SK-N-SH treated with all-trans-retinoic acid at 6 μM for 48 hours (cell line): ENCODE data around the gene GRM5.
"Not testable (repeated sequence)": the region's sequence is repeated elsewhere in the genome, so short reads cannot be mapped to it uniquely, and the experiment has no call there.

Source experiments
- ARNTL ChIP-seq: fragments of 450-650 bp; formaldehyde crosslinking; IDR thresholded peaks from 2 replicates; pipeline ENCODE4 v1.5.0; 2020; ENCODE audit warnings: low read depth, mild to moderate bottlenecking, moderate library complexity, borderline replicate concordance
- ISL1 ChIP-seq: fragments of 250-450 bp; sonication (Bioruptor Pico); IDR thresholded peaks from 2 replicates; pipeline ENCODE4 v2.1.2; 2022; ENCODE audit warnings: mild to moderate bottlenecking, moderate library complexity
- RARB ChIP-seq: fragments of 250-450 bp; sonication (Bioruptor Pico); IDR thresholded peaks from 2 replicates; pipeline ENCODE4 v1.8.0; 2021; ENCODE audit warnings: mild to moderate bottlenecking, moderate library complexity
- ZC3H10 ChIP-seq: fragments of 250-450 bp; sonication (Bioruptor Pico); IDR thresholded peaks from 2 replicates; pipeline ENCODE4 v1.5.1; 2021; ENCODE audit warnings: mild to moderate bottlenecking, moderate library complexity
- ZFP3 ChIP-seq: fragments of 250-450 bp; sonication (Bioruptor Pico); IDR thresholded peaks from 2 replicates; pipeline ENCODE4 v1.5.0; 2020; ENCODE audit warnings: mild to moderate bottlenecking, moderate library complexity
- ZNF565 ChIP-seq: fragments of 450-650 bp; formaldehyde crosslinking; conservative IDR thresholded peaks from 2 replicates; pipeline ENCODE4 v1.5.0; 2020; ENCODE audit warnings: low read depth, mild to moderate bottlenecking, moderate library complexity
- TF ChIP-seq, protein P1 (sequence below): fragments of 250-450 bp; sonication (Bioruptor Pico); IDR thresholded peaks from 2 replicates; pipeline ENCODE4 v1.5.1; 2021; ENCODE audit warnings: mild to moderate bottlenecking, moderate library complexity

DNA sequence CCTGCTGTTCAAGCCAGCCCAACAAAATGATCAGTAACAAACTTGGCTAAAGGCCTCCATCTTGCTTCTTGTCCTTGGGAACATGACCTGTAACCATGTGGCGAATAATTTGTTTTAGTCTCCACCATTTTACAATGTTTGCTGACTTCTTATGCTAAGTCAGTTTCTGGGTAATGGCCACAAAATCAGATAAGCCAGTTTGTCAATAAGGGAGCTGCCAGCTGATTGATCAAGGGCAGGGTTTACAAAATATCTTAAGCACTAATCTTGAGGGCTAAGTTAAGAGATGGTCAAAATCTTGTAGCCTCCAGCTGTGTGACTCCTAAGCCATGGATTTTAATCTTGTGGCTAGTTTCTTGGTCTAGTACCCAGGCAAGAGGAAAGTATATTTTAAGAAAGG lies 176.9 kb downstream of the GRM5 start:
- TF ChIP-seq ZFP3, ARNTL, RARB, ISL1, ZNF565, ZC3H10 (CRISPR knock-in tag): not testable (repeated sequence)
- TF ChIP-seq, protein P1, sequence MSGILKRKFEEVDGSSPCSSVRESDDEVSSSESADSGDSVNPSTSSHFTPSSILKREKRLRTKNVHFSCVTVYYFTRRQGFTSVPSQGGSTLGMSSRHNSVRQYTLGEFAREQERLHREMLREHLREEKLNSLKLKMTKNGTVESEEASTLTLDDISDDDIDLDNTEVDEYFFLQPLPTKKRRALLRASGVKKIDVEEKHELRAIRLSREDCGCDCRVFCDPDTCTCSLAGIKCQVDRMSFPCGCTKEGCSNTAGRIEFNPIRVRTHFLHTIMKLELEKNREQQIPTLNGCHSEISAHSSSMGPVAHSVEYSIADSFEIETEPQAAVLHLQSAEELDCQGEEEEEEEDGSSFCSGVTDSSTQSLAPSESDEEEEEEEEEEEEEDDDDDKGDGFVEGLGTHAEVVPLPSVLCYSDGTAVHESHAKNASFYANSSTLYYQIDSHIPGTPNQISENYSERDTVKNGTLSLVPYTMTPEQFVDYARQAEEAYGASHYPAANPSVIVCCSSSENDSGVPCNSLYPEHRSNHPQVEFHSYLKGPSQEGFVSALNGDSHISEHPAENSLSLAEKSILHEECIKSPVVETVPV (CRISPR knock-in tag) = not testable (repeated sequence)
